ENCODE data around the gene CYP2A6. TPM values are rescaled to one million over a fixed set of nuclear protein-coding genes. Genes with fewer than 3 reads are reported as not detected.

CYP2A6 gene
- polyA plus RNA-seq, 1 donor: 0.35 TPM

DNA sequence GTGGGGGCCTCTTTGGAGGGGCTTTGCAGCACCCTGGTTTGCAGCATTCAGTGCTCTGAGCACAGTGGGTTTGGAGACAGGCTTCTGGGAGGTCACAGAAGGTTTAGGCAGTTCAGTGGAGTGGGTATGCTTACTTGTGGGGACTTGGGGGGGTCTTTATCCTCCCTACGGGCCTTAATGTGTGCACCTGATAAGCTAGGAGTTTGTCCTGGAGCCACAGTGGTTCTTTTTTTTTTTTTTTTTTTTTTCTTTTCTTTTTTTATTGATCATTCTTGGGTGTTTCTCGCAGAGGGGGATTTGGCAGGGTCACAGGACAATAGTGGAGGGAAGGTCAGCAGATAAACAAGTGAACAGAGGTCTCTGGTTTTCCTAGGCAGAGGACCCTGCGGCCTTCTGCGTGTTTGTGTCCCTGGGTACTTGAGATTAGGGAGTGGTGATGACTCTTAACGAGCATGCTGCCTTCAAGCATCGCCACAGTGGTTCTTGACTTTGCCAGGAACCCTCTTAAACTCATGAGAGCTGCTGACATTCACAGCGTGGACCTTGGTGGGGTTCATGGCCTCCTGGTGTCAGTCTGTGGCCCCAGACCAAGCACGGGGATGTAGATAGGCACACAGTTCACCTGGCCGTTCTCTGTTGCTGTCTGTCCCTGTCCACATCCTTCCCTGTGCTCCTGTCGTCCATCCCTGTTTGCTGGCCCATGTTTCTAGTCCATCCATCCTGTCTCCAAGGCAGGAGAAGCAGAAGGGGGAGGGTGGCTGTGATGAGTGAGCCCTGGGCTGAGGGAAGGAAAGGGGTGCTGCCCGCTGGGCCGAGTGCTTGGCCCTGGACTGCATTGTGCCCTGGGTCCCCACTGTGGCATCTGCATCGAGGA is 48.6 kb downstream of the CYP2A6 start:
- no peak for DNase-seq

DNA sequence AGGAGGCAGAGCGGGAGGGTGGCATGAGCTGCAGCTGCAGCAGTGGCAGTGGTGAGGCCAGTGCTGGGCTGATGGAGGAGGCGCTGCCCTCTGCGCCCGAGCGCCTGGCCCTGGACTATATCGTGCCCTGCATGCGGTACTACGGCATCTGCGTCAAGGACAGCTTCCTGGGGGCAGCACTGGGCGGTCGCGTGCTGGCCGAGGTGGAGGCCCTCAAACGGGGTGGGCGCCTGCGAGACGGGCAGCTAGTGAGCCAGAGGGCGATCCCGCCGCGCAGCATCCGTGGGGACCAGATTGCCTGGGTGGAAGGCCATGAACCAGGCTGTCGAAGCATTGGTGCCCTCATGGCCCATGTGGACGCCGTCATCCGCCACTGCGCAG is 49.3 kb downstream of the CYP2A6 start:
- DNase-seq: no peak

DNA sequence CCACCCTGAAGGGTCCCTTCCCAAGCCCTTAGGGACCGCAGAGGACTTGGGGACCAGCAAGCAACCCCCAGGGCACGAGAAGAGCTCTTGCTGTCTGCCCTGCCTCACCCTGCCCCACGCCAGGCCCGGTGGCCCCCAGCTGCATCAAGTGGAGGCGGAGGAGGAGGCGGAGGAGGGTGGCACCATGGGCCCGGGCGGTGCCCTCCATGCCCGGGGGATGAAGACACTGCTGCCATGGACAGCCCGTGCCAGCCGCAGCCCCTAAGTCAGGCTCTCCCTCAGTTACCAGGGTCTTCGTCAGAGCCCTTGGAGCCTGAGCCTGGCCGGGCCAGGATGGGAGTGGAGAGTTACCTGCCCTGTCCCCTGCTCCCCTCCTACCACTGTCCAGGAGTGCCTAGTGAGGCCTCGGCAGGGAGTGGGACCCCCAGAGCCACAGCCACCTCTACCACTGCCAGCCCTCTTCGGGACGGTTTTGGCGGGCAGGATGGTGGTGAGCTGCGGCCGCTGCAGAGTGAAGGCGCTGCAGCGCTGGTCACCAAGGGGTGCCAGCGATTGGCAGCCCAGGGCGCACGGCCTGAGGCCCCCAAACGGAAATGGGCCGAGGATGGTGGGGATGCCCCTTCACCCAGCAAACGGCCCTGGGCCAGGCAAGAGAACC is 49.8 kb downstream of the CYP2A6 start:
- DNase-seq: no peak

DNA sequence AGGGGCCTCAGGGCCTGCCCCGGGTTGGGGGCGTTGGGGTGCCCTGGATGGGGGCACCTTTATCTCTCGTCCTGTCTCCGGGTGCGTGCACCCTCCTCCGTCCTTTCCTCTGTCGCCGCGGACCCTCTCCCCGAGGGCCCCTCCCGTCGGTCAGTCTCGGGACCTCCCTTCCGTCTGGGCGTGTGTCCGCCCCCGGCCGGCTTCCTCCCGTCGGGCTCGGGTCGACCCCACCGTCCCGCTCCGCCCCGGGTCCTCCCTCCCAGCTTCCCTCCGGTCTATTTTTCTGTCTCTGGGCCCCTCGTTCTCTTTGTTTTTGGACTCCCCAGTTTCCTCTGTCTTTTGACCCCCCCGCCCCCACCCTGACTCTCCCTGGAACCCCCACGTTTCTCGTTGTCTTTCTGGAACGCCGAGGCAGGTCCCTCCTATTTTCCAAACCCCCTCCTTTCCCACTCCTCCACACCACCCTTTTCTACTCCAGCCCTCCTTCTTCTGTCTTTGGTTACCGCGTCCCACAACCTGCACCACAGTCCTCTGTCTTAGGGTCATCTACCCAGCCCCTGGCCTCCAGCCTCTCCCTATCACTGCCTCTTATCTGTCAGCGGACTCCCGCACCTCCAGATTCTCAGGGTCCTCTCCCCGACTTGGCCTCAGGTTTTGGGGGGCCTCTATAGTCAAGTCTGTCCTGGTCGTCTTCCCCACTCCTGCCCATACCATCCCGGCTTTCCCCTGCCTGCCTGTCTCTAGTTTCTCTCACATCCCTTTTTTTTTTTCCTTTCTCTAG is 50.5 kb downstream of the CYP2A6 start:
- DNase-seq: no peak

DNA sequence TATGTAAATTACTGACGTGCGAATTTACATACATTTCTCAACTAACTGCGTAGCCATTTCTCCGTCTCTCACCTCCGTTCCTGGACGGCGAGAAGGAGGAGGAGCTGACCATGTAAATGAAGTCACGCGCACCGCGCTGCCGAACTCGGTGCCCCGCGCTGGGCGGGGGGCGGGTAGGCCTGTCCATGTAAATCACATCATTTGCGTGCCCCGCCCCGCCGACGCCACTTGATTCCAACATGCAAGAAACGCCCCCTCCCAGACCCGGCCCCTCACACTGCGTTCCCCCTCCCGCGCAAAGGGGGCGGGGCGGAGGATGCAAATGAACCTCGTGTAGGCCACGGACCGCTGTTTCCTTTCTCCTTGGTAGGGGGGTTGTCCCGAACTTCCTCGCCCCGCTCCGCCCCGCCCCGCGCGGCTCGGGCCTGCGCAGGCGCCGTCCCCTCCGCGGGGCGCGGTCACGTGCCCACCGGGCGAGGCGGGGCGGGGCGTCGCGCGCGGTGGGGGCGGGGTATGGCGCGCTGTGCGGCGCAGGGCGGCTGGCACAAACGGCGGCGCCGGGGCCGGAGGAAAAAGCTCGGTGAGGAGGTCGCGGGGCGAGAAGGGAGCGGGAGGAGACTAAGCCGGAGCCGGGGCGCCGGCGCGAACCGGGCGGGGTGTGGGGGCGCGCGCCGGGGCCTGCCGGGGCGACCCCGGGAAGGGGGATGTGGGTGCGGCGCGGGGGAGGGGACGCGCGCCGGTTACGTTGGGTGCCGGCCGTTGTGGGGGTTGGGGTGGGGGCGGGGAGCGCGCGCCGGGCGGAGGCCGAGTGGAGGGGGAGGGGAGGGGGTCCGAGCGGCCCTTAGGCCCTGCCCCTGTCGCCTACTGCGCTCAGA is 51.3 kb downstream of the CYP2A6 start, which contains the start of gene EGLN2:
Gene EGLN2 (plus strand): TSS at position 509 of the 875 bp plus-strand sequence. CDS start 1,382 bp downstream, outside the sequence.
- DNase-seq: peak; percentile 100

DNA sequence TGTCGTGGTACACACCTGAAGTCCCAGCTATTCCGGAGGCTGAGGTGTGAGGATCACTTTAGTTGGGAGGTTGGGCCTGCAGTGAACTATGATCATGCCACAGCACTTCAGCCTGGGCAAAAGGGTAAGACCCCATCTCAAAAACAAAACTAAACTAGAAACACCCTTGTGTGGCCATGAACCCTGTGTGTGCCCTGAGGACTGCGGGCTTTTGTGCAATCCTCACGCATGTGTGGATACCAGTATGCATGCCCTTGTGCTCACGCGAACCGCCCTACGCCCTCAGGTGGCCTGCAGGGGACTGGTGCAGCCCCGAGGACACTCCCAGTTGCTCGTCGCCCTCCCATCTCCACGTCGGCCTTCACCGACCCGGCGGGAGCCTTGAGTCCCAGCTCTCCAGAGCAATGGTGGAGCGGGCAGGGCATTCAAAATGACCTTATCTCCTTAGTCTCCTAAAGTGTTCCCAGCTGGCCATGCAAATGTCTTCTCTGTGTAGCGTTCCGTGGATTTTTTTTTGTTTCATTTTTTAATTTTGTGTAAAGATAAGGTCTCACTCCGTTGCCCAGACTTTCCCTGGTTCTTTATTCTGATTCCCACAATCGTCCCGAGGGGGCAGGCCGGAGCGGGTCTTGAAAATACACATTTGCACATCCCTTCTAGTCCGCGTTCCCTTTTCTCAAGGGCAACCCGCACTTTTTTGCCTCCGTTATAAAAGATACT is 52.1 kb downstream of the CYP2A6 start:
- no peak for DNase-seq

DNA sequence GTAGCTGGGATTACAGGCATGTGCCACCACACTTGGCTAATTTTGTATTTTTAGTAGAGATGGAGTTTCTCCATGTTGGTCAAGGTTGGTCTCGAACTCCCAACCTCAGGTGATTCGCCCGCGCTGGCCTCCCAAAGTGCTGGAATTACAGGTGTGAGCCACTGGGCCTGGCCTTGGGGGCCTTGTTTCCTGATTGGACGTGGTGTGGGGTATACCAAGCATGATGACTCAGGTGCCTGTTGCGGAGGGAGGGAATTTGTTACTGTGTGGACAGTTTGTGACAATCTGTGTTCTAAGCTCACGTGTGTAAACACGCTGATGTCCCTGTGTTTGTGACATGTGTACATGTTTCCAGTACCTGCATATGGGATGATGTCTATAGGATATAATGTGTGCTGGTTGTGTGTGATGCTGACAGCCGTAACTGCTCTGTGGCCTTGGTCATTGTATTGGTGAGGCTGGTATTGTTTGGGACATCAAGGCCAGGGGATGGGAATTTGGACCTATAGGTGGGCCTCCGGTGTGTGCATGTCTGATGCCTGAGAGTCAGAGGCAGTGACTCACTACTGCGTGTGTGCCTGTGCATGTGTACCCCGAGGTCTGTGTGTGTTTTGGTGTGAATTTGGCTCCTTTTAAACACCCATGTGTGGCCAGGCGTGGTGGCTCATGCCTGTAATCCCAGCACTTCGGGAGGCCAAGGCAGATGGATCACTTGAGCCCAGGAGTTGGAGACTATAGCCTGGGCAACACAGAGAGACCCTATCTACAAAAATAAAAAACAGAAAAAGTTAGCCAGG is 52.9 kb downstream of the CYP2A6 start:
- no peak for DNase-seq

Other genes with a start within 250 kb of the CYP2A6 start
- gene LTBP4, start 249.1 kb downstream of the CYP2A6 start, polyA plus RNA-seq (ENCODE audit: insufficient read length): 187 TPM
- gene NUMBL, start 159.8 kb downstream of the CYP2A6 start, polyA plus RNA-seq (ENCODE audit: insufficient read length): 11.8 TPM
- gene COQ8B, start 133.6 kb downstream of the CYP2A6 start, polyA plus RNA-seq (ENCODE audit: insufficient read length): 30.3 TPM
- gene ITPKC, start 133.3 kb downstream of the CYP2A6 start, polyA plus RNA-seq (ENCODE audit: insufficient read length): 11.5 TPM
- 18.5 TPM for gene ACTMAP, start 100.0 kb downstream of the CYP2A6 start, polyA plus RNA-seq (ENCODE audit: insufficient read length)
- gene SNRPA, start 99.2 kb downstream of the CYP2A6 start, polyA plus RNA-seq (ENCODE audit: insufficient read length): 117 TPM
- gene MIA, start 74.9 kb downstream of the CYP2A6 start, polyA plus RNA-seq (ENCODE audit: insufficient read length): 4.2 TPM
- 8.8 TPM for gene RAB4B, start 72.2 kb downstream of the CYP2A6 start, polyA plus RNA-seq (ENCODE audit: insufficient read length)
- gene EGLN2, start 51.3 kb downstream of the CYP2A6 start, polyA plus RNA-seq (ENCODE audit: insufficient read length): 59.5 TPM
- gene CYP2A7, start 31.8 kb upstream of the CYP2A6 start, polyA plus RNA-seq (ENCODE audit: insufficient read length): 0.40 TPM
- 3.6 TPM for gene CYP2B6, start 140.8 kb upstream of the CYP2A6 start, polyA plus RNA-seq (ENCODE audit: insufficient read length)
- not detected for gene CYP2A13, start 238.0 kb upstream of the CYP2A6 start, polyA plus RNA-seq (ENCODE audit: insufficient read length)